Posterior cingulate gyrus (tissue), 11 donors: ENCODE data around the gene RANBP1.
"Not testable (repeated sequence)": the region's sequence is repeated elsewhere in the genome, so short reads cannot be mapped to it uniquely, and the experiment has no call there.

Experiments
- DNase-seq, 10 donors: peaks; one replicate each; pipeline versions ENCODE4 v3.0.0 to v3.0.0-alpha.2; 2020 to 2021; ENCODE audit warnings: mixed read lengths in 3 of 10
- intact Hi-C: fragments of 100-400 bp; cut with DNase I; formaldehyde crosslinking; loops from one replicate; pipeline ENCODE4 v1.15.1; 2023

The RANBP1 gene

DNA sequence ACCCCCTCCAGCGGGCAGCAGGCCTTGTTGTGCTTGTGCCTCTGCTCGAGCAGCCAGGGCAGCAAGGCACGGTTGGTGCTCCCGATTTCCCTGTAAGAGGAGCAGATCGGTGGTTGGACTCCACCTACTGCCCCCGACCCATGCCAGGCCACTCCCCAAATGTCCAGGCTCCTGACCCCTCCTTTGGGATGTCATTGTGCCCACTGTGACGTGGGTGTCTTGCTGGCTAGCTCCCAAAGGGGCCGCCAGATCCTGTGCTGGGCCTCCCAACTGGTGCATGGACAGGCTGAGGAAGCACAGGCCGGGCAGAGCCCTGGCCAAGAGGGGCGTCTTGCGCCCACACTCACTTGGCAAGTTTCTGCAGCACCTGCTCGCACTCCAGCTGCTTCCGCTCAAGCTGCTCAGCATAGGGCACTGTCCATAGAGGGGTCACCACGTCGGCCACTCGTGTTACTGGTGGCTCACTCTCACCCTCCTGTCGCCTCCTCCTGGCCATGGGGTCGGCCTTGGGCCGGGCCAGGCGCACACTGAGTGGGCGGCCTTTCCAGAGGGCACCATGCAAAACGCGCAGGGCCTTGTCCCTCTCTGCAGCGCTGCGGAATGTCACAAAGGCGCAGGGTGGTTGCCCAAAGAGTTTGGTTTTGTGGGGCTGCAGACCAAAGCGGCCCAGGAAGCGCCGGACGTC is at the start of gene RANBP1:
RANBP1 (plus strand) TSS at position 414 of the 685 bp plus-strand sequence; CDS start at position 495, 81 bp downstream.
- DNase-seq = peak in 3 of 10 donors; percentile 55 to 81 (median 57)
- intact Hi-C loops = loop anchor here (2.0 to 10.0 kb wide), 3 partner anchors 15 to 141 kb away; partner anchors contain the start of genes TANGO2 and ZDHHC8

DNA sequence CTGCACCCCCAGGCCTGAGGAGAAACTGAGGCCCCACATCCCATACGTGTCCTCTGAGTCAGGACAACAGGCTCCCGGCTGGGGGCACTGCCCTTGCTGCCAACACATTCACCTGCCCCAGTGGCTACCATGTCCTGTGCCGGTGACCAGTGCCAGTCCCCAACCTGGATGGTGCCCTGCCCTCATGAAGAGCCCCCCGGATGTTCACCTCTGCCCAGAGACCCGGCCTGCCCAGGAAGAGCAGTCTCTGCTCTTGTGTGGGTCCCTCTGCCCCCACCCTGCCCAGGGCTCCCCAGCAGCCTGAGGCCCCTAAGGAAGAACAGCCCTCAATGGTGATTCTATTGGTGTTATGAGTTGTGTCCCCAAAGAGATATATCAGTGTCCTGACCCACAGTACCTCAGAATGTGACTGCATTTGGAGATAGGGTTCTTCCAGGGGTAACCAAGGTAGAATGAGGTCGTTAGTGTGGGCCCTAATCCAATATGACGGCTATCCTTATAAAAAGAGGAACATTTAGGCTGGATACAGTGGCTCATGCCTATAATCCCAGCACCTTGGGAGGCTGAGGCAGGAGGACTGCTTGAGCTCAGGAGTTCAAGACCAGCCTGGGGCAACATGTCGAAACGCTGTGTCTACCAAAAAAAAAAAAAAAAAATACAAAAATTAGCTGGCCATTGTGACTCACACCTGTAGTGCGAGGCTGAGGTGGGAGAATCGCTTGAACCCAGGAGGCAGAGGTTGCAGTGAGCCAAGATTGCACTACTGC is 49.1 kb upstream of the RANBP1 start:
- intact Hi-C loops = no loop called here

DNA sequence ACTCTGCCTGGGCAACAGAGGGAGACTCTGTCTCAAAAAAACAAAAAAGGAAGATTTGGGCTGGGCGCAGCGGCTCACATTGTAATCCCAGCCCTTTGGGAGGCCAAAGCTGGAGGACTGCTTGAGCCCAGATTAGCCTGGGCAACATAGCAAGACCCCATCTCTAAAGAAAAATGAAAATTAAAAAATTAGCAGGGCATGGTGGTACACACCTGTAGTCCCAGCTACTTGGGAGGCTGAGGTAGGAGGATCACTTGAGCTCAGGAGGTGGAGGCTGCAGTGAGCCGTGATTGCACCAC is 48.6 kb upstream of the RANBP1 start:
- DNase-seq, intact Hi-C loops: not testable (repeated sequence)

More for the DNA sequence above, 49.1 kb upstream of the RANBP1 start:
- peak in 1 of 10 donors; percentile 62 for DNase-seq

DNA sequence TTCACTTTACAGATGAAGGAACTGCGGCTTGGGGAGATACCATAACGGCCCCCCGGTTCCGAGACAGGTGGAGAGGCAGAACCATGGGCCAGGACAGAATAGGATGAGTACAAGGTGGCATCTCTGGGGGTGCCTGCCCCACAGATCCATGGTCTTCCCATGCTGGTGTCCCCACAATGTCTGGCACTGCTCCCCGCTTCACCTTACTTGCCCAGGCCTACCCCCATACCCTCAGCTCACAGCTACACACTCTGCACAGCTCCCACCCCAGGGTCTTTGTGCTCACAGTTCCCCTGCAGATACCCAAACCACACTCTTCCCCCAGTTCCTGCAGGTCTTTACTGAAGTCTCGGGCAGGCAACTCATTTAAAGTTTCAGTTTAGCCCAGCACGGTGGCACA is 47.3 kb upstream of the RANBP1 start:
- intact Hi-C loops = no loop called here
- no peak for DNase-seq

DNA sequence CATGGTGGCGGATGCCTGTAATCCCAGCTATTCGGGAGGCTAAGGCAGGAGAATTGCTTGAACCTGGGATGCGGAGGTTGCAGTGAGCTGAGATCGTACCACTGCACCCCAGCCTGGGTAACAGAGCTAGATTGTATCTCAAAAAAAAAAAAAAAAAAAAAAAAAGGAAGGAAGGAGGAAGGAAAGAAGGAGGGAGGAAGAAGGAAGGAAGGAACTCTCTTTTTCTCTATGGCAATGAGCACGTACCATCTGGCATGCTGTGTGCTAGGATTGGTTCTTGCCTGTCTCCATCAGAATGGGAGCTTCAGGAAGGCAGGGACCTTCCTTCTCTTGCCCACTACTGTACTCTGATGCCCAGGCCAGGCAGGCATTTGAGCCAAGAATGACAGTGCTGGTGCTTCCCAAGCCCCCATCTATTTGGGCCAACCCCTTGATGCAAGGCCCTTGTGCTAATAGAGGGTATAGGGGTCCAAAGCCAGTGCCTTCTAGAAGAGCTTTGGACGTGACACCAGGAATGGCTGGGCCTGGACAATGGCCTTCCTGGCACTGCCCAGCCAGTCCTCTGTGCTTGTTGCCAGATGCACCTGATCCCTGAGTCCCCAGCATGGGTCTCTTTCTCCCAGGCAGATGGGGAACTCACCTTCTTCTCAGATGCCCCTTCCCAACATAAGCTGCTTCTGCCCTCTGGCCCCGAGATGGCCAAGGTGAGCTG is 46.4 kb upstream of the RANBP1 start:
- intact Hi-C loops = no loop called here
- DNase-seq = no peak

DNA sequence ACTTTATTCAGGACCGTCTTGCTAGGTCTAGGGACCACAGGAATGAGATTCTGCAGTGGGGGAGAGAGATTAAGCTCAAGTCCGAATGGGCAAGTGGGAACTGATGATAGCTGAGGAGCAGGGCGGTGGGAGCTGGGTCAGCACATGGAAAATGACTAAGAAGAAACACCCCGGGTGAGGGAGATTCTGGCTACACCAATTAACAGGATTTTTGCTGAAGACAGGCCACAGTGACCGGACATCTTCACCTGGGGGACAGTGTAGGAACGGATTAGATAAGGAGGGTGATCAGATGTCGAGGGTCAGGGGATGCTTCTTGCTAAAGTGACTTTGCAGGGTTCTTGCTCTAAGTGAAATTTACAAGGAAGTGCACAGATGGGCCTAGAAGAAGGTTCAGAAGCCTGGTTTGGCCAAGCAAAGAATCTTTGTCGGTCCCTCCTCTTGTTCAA is 44.4 kb upstream of the RANBP1 start:
- peak in 1 of 10 donors; percentile 4 for DNase-seq
- intact Hi-C loops = no loop called here

DNA sequence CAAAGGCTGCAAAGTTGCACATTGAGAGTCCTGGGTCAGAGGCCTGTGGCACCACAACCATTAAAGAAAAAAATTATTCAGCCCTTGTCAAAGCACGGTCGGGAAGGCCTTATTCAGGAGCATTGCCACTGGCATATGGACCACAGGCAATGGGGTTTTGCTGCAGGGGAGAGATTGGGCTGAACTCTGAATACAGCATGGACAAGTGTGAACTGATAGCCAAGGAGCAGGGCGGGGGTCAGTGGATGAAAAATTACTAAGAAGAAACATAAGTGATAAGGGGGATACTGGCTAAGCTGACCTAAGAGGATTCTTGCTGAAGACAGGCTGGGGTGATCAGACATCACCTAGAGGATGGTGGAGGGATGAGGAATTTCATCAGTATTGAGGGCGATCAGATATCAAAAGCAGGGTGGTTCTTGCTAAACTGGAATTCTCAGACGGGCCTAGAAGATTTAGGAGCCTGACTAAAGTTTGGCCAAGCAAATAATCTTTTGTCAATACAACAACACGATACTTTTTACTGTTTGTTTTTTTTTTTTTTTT is 39.2 kb upstream of the RANBP1 start:
- peak in 2 of 10 donors; percentile 4 to 8 for DNase-seq
- intact Hi-C loops = no loop called here

DNA sequence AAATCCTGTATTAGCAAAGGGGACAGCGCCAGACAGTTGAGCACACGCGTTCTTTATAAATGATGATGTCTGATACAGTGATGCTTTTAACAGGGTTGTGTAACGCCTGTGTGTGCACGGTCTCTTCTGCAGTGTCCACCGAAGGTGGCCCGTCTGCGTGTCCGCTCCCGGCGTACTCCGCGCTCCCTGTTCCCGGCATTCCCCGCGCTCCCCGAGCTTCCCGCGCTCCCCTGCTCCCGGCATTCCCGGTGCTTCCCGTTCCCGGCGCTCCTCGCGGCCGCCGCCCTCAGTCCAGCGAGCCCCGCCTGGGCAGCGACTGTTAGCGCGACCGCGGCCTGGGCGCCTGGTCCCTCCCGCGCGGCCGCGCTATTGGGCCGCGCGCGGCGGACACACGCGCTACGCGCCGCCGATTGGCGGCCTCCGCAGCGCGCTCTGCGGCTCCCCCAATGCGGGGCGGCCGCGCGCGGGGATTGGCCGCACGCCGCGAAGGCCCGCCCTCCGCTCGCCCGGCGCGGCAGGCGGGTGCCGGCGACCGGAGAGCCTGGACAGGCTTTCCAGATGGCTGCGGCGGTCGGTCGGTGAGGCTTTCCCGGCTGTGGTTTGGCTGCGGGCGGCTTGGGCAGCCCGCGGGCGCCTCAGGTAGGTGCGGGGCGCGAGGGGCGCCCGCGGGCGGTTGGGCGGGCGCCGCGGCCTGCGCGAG is 36.0 kb upstream of the RANBP1 start, which contains the start of gene DGCR8:
DGCR8 (plus strand) TSS at position 497 of the 700 bp plus-strand sequence. CDS start 5,723 bp downstream, outside the sequence.
- peak; percentile 93 to 99 (median 96) for DNase-seq
- intact Hi-C loops = loop anchor here (1.0 kb wide), 1 partner anchor 37 kb away; the partner anchor contains the start of gene TRMT2A

DNA sequence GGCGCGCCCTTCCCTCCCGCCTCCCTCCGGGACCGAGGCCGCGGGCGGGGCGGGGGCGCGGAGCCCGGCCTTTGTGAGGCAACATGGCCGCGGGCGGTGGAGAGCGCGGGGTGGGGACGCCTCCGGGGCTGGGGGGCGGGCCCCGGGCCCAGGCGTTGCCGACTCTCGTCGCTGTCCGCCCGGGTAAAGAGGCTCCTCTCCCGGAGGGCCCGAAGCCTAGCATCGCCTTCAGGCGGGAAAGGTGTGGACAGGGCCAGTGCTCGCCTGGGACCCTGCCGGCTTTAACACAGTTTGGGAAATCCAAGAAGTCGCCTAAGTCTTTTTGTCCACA is 35.5 kb upstream of the RANBP1 start:
- DNase-seq = peak in 7 of 10 donors; percentile 28 to 91 (median 42)
- intact Hi-C loops = loop anchor here (1.0 kb wide), 1 partner anchor 37 kb away; the partner anchor contains the start of gene TRMT2A

DNA sequence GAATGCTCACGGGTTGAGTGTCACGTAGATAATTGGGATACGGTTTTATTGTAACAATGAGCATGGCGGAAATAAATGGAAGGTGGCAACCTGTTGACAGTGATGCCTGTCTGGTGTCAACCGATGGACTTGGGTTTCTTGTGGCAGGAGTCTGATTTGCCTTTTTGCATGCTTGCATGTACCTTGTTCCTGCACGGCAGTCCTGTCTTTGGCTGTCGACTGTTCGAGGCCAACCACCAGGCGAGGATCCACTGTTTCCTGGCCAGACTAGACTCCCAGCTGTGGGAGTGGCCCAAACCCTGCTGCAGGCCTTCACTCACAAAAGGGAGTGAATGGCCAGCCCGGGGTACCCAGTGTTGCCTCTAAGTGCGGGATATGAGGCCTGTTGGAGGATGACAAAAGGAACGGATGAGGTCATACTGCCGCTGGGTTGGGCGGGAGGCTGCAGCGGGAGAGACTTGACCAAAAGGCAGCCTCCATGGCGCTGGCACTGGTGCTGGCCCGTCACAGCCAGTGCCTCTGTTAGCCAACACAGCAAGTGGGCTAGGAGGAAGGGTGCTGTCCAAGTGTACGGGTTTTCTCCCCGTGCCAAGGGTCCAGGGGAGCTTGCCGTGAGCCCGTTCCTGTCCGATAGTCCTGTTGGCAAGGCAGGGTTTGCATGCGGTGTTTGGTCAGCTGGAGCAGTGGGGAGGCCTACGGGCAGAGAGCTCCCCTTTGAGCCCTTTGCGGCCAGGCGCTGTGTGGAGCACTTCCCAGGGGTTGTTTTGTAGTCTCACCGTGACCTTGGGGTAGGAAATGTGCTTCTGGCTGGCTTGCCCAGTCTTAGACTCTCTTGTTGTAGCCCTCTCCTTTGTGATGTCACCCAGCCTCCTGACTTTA is 34.9 kb upstream of the RANBP1 start:
- intact Hi-C loops = loop anchor here (1.0 kb wide), 1 partner anchor 36 kb away; the partner anchor contains the start of gene TRMT2A
- peak in 2 of 10 donors; percentile 66 to 84 for DNase-seq

DNA sequence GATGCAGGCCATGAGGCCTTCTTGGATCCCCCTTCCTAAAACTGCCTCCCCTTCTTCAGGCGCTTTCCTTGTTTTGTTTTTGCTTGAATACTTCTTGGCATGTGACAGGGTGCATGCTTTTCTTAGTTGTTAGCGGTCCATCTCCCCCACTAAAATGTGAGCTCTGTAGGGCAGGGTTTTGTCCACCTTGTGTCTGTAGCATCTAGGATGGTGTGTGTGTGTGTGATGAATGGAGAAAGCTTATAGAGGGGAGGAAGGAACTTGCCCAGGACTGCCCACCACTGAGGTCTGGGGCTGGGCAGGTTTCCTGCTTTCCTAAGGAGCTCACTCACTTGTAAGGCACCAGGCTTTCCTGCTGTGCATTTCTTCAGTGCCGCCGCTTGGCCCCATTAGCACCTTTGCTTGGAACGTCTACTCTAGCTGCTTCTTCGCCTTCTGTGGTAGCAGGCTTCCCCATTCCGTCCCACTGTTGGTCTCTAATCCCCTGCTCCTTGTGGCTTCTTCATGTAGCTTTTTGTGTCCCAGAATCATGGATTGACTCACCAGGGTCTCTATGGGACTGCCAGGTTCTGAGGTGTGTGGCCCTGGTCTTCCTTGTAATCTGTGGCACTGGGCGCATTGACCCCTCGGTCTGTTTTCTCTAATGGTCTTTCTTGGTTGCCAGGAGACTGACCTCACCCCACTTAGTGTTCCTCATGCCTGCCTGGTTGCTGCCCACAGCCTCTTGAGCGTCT is 32.6 kb upstream of the RANBP1 start:
- DNase-seq = peak in 3 of 10 donors; percentile 22 to 49 (median 24)
- intact Hi-C loops = no loop called here

DNA sequence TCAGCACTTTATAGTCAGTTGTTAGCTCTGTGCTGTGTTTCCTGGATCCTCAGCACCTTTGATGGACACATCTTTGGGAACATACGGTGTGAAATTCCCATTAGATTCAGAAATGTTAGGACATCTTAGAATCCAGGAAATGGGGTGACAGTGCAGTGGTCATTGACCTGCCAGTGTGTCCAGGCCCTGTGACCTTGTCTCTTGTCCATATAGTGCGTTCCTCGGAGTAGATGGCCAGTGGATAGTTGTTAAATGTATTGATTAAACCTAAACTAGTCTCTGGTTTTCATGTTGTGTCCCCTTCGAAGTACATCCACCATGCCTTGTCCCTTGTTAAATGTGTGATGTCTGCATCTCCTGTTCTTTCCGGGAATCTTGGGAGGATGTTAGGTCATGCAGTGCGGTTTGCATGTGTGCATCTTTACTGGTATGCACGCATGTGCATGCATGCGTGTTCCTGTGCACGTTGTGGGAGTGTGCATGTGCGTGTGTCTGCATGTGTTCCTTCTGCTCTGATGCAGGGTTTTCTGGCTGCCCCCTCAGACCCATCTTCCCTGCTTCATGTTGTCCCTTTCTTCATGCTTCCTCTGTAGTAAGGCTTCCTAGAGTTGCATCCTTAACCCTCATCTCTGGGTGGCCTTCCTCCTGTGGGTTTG is 31.9 kb upstream of the RANBP1 start:
- DNase-seq = peak in 1 of 10 donors; percentile 6
- intact Hi-C loops = no loop called here

DNA sequence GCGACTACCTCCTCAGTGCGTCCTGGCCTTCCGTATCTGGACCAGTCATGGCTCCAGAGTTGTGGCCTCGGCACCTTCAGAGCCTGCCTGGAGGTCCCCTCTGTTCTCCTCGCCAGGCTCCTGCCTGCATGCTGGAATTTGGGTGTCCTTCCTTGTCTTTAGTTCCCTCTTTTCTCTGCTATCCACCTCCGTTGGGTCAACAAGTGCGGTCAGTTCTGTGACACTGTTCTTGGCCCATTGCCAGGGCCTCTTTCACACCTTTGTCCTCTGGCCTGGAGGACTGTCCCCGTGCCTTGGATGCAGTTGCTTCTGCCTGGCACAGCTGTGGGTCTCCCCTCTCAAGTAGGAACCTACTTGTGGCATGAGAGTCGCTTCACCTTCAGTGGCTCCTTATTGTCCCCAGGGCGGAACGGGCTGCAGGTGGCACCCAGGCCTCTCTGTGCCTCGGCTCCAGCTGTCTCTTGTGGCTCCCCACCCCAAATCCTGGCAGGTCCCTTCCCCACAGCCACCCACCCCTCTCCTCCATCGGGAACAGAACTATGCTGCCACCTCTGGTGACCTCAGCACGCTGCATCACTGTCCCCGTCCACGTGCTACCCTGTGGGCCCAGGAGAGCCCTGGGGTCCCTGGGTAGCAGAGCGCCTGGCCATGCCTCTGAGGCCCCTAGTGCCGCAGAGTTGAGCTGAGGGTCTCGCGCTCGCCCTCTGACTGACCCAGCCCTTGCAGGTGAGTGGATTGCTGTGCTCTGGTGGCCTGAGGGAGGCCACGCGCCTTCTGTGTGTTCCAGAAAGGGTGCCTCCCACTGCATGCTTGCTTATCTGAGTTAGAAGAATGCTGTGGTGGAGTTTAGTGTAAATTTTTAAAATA is 31.1 kb upstream of the RANBP1 start:
- DNase-seq = peak in 4 of 10 donors; percentile 19 to 59 (median 38)
- intact Hi-C loops = no loop called here

DNA sequence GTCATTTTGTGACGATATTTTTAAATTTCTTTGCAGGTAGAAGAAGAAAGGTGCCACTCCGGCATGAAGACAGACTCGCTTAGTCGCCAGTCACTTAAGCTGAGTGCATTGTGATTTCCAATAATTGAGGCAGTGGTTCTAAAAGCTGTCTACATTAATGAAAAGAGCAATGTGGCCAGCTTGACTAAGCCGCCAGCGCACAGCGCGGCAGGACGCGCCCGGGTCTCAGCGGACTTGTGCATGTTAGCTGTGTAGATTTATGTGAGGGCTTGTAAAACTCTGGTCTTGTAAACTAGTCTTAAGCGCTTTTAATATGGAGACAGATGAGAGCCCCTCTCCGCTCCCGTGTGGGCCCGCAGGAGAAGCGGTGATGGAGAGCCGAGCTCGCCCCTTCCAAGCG is 30.3 kb upstream of the RANBP1 start:
- peak in 4 of 10 donors; percentile 8 to 66 (median 32) for DNase-seq
- intact Hi-C loops = no loop called here

DNA sequence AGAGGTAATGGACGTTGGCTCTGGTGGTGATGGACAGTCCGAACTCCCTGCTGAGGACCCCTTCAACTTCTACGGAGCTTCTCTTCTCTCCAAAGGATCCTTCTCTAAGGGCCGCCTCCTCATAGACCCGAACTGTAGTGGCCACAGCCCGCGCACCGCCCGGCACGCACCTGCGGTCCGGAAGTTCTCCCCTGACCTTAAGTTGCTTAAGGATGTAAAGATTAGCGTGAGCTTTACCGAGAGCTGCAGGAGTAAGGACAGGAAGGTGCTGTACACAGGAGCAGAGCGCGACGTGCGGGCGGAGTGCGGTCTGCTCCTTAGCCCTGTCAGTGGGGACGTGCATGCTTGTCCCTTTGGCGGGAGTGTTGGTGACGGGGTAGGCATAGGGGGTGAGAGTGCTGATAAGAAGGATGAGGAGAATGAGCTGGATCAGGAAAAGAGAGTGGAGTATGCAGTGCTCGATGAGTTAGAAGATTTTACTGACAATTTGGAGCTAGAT is 29.8 kb upstream of the RANBP1 start:
- DNase-seq = peak in 4 of 10 donors; percentile 6 to 52 (median 27)
- intact Hi-C loops = no loop called here

DNA sequence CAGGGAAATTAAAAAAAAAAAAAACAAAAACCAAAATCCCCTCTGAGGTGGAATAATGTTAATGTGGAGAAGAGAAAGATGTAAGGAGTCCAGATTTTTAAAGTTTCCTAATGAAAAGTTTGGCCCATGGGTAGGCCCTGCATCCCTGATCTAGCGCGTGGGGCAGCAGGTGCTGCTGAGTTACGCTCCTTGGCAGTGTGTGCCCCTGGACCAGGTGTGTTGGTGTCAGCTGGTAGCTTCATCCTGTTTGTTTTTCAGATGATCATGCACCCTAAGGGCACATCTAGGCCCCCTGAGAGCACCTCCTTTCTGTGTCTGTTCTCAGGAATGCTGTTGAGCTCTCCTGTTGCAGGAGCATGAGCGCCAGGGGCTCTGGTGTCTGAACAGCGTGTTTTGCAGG is 29.1 kb upstream of the RANBP1 start:
- DNase-seq = peak in 3 of 10 donors; percentile 19 to 45 (median 28)
- intact Hi-C loops = no loop called here
